Upper lobe of left lung (tissue), 6 donors: ENCODE data around the gene ACTG1. TPM values are rescaled to one million over a fixed set of nuclear protein-coding genes. Genes with fewer than 3 reads are reported as not detected.

Source experiments
- ATAC-seq, 2 donors: fragments of 200-7000 bp; cut with Tn5 transposase; one replicate each; pipeline ENCODE4 v1.9.1; 2022; ENCODE audit warnings: mild to moderate bottlenecking in 2 of 2, moderate library complexity in 2 of 2; ENCODE audit not compliant: low FRiP score in 2 of 2
- DNase-seq, 2 donors: peaks; one replicate each; pipeline ENCODE4 v3.0.0-alpha.2; 2019 to 2020
- H3K27ac ChIP-seq, 4 donors: fragments of 200-600 bp; sonication (generic); one replicate each; pipeline ENCODE4 v1.5.1; 2016 to 2019
- H3K27me3 ChIP-seq, 4 donors: fragments of 200-600 bp; sonication (generic); one replicate each; pipeline ENCODE4 v1.5.1; 2017 to 2019
- H3K36me3 ChIP-seq, 4 donors: fragments of 200-600 bp; sonication (generic); one replicate each; pipeline ENCODE4 v1.5.1; 2016 to 2019
- H3K4me1 ChIP-seq, 4 donors: fragments of 200-600 bp; sonication (generic); one replicate each; pipeline ENCODE4 v1.5.1; 2018 to 2019
- H3K4me3 ChIP-seq, 4 donors: fragments of 200-600 bp; sonication (generic); one replicate each; pipeline ENCODE4 v1.5.1; 2017 to 2019; ENCODE audit warnings: mild to moderate bottlenecking in 2 of 4, moderate library complexity in 1 of 4
- H3K9me3 ChIP-seq, 4 donors: fragments of 200-600 bp; sonication (generic); one replicate each; pipeline ENCODE4 v1.5.1; 2018 to 2019
- CTCF ChIP-seq, 6 experiments: fragments of 450-650 bp in 4 of 6; fragments of 200-600 bp in 2 of 6; sonication (generic) in 2 of 6; IDR thresholded peaks; one replicate each; pipeline ENCODE4 v1.5.1; 2016 to 2019; ENCODE audit warnings: antibody characterized with exemption in 6 of 6
- EP300 ChIP-seq, 4 donors: sonication (generic); formaldehyde crosslinking; IDR thresholded peaks; one replicate each; pipeline ENCODE4 v1.5.1; 2017; ENCODE audit warnings: antibody characterized with exemption in 4 of 4, control low read depth in 2 of 4
- POLR2A ChIP-seq, 4 donors: fragments of 450-650 bp; IDR thresholded peaks; one replicate each; pipeline ENCODE4 v1.5.1; 2016 to 2017; ENCODE audit warnings: antibody characterized with exemption in 4 of 4, mild to moderate bottlenecking in 2 of 4
- POLR2AphosphoS5 ChIP-seq, 2 donors: sonication (generic); formaldehyde crosslinking; IDR thresholded peaks; one replicate each; pipeline ENCODE4 v1.5.1; 2017; ENCODE audit warnings: antibody characterized with exemption in 2 of 2
- WGBS, 2 donors: methylation state at CpG; one replicate each; pipeline ENCODE4 v1.1.5; 2017 to 2018; 5-methylcytosine and 5-hydroxymethylcytosine counted together
- total RNA-seq, 6 donors: library from RNA; depleted of rRNA in 4 of 6; stranded (reverse); fragments of >200 nt in 4 of 6; gene quantifications; one replicate each; pipeline versions ENCODE4 v1.1.0 to v1.2.1, GENCODE V29; 2016 to 2021
- donor health status: DM: no; HTN: no; CAD: no; lungs with moderate emphysema.
- donor health status: DM: no; HTN: yes; CAD: no; lungs with severe emphysema.

ACTG1 gene
- total RNA-seq, 6 donors from 2014 or later, result 902 to 3,864 (median 2,097) TPM

GRCh38 chr17:81528384-81528650 is 15.7 kb upstream of the ACTG1 start:
- WGBS, 2 donors, result 38% methylated on average over 17 of the region's 20 CpGs; no CpG with 5 or more reads in 1 of the 2 donors
- Histone ChIP-seq H3K27ac (no peak overlapping the region), H3K9me3 (no peaks in the 10 kb centered on the region), H3K36me3 (no peaks in the 10 kb centered on the region), H3K4me1 (peaks cover 3 to 16% (median 8%) of the 10 kb centered on the region in 4 donors), H3K4me3 (peak overlapping the region in 1 of 4 donors; percentile 7), H3K27me3 (peaks cover 0 to 10% (median 4%) of the 10 kb centered on the region in 4 donors)
- no peak for ATAC-seq
- DNase-seq, result peak in 1 of 2 donors; percentile 79
- no peak for TF ChIP-seq POLR2AphosphoS5 (IDR thresholded peaks at IDR 0.05)
- no peak for TF ChIP-seq EP300 (IDR thresholded peaks at IDR 0.05)
- TF ChIP-seq POLR2A (IDR thresholded peaks at IDR 0.05), result no peak
- no peak for TF ChIP-seq CTCF (IDR thresholded peaks at IDR 0.05)

- TF ChIP-seq CTCF (IDR thresholded peaks at IDR 0.05), result peak in 3 of 6 experiments; percentile 18 to 60 (median 40)
- TF ChIP-seq POLR2A (IDR thresholded peaks at IDR 0.05), result no peak
- peak within 1 kb of the TSS in 1 of 4 donors; percentile 7 for H3K4me3 ChIP-seq
- H3K27me3 ChIP-seq, result peaks cover 0 to 10% (median 4%) of the 10 kb centered on the region in 4 donors
- 23 to 44% methylated on average over 31 to 39 of the region's 42 CpGs for WGBS, 2 donors
- H3K27ac ChIP-seq, result no peak within 1 kb of the TSS
- no peaks in the 10 kb centered on the region for H3K9me3 ChIP-seq
- peak in 1 of 2 donors; percentile 88 for DNase-seq
- ATAC-seq, result peak; percentile 48 to 54
- H3K4me1 ChIP-seq, result peaks cover 3 to 18% (median 8%) of the 10 kb centered on the region in 4 donors
- no peaks in the 10 kb centered on the region for H3K36me3 ChIP-seq
Observed at GRCh38 chr17:81527591-81528383, 15.2 kb upstream of the ACTG1 start, which contains the start of gene FSCN2. FSCN2 (plus strand) TSS chr17:81528377; CDS start chr17:81528532, 155 bp downstream.

- Histone ChIP-seq H3K4me3 (no peak overlapping the region), H3K9me3 (no peaks in the 10 kb centered on the region), H3K27ac (no peak overlapping the region), H3K27me3 (peaks cover 0 to 10% (median 4%) of the 10 kb centered on the region in 4 donors), H3K4me1 (peaks cover 3 to 18% (median 8%) of the 10 kb centered on the region in 4 donors), H3K36me3 (no peaks in the 10 kb centered on the region)
- DNase-seq, result peak in 1 of 2 donors; percentile 58
- WGBS, 2 donors, result 92 to 94% methylated on average over 19 to 20 of the region's 21 CpGs
- ATAC-seq, result no peak
- TF ChIP-seq POLR2A (IDR thresholded peaks at IDR 0.05) (no peak), EP300 (IDR thresholded peaks at IDR 0.05) (no peak), POLR2AphosphoS5 (IDR thresholded peaks at IDR 0.05) (no peak), CTCF (IDR thresholded peaks at IDR 0.05) (no peak)
Observed at GRCh38 chr17:81526662-81527571, 14.3 kb upstream of the ACTG1 start.

GRCh38 chr17:81524865-81525159 is 12.2 kb upstream of the ACTG1 start:
- H3K4me3 ChIP-seq, result no peak overlapping the region
- H3K36me3 ChIP-seq, result no peaks in the 10 kb centered on the region
- DNase-seq, result peak in 1 of 2 donors; percentile 39
- no peak overlapping the region for H3K27ac ChIP-seq
- 73 to 74% methylated on average over 8 of the region's 8 CpGs for WGBS, 2 donors
- H3K27me3 ChIP-seq, result peaks cover 0 to 10% (median 4%) of the 10 kb centered on the region in 4 donors
- no peak for TF ChIP-seq POLR2AphosphoS5 (IDR thresholded peaks at IDR 0.05)
- no peak for TF ChIP-seq CTCF (IDR thresholded peaks at IDR 0.05)
- no peak for TF ChIP-seq EP300 (IDR thresholded peaks at IDR 0.05)
- no peak for TF ChIP-seq POLR2A (IDR thresholded peaks at IDR 0.05)
- no peak for ATAC-seq
- peaks cover 5 to 22% (median 11%) of the 10 kb centered on the region in 4 donors for H3K4me1 ChIP-seq
- H3K9me3 ChIP-seq, result no peaks in the 10 kb centered on the region
